Germinal center (tissue), 1 donor: ENCODE measurements around the gene SLC14A1.

ENCODE experiments used
- DNase-seq: peaks from one replicate; pipeline ENCODE4 v3.0.0; 2012; ENCODE audit warnings: mixed read lengths, low spot score

Gene SLC14A1

DNA sequence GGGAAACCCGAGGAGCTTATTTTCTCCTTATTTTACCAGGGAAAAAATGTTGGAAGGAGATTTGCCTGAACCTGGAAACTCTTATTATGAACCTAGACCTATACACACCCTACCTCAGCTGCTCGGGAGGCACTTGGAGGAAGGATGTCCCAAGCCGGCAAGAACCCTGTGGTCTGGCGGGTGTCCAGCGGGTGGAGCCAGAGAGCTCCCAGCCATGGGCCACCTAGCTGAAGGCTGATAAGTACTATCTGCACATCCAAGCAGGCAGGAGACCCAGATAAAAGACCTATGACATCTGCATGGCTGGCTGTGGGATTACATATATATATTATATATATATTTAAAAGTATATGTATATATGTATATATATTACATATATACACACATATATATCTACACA lies 1.1 kb upstream of the SLC14A1 start:
- peak; percentile 77 for DNase-seq

DNA sequence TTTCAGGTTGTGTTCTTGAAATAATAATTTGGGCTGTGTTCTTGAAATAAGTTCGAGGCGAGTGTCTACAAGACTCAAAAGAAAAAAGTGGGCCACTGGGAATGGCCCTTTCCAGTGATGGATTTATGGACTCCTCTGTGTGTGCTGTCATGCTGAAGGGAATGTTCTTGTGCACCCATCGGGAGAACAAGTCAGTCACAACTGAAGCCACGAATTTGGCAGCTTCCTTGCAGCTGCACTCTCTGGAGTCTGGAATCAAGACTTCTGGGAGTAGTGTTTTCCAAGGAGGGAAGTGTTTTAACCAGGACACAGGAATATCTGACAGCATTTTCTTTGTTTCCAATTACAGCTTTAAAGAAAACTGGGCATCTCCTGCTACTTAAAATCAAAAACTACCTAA lies 620 bp downstream of the SLC14A1 start:
- no peak for DNase-seq

DNA sequence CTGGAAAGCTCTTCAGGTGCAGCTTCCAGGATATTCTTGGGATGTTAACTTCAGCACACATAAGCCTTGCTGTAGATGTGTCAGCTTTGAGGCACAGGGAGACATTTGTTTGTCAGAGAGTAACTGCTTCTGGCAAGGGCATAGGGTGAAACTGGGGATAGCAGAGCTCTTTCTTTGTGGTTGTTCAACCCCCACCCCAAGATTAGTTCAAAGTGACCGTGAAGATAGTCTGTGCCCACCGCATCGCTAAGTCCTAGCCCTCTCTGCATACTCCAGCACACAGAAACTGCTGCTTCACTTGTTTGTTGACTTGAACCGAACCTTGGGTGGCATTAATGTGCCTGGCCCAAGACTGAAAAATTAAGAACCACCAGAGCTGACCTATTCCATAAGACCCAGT lies 1.4 kb downstream of the SLC14A1 start:
- DNase-seq: no peak

DNA sequence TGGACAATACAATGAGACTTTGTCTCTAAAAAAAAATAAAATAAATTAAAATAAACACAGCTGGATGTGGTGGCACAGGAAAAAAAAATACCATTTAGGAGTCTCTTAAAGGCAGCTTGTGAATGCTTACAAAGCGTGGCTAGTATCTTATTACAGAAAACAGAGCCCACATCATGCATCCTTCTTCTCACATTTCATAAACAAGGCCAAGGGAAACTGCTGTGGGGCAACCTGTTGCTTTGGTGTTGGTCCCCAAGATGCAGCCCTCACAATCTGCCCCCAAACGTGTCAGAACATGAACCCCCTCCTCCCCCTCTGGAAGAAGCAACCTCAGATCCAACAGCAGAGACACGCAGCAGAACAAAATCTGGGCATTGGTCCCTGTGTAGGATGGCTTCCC lies 2.6 kb downstream of the SLC14A1 start:
- no peak for DNase-seq

DNA sequence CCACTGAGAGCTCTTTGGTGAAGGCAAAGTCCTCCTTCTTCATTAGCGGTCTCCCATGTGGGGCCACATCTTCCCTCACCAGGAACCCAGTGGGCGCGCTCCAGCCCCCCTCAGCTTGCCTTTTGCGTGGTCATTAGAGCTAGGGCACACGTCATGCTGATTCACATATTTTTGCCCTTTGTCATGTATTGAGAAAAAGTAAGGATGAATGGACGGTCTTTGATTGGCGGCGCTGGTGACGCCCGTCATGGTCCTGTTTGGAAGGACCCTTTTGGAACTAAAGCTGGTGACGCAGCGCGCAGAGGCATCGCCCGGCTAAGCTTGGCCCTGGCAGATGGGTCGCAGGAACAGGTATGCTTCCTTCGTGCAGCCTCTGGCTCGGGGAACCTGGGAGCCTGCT lies 3.1 kb downstream of the SLC14A1 start:
- DNase-seq: no peak

DNA sequence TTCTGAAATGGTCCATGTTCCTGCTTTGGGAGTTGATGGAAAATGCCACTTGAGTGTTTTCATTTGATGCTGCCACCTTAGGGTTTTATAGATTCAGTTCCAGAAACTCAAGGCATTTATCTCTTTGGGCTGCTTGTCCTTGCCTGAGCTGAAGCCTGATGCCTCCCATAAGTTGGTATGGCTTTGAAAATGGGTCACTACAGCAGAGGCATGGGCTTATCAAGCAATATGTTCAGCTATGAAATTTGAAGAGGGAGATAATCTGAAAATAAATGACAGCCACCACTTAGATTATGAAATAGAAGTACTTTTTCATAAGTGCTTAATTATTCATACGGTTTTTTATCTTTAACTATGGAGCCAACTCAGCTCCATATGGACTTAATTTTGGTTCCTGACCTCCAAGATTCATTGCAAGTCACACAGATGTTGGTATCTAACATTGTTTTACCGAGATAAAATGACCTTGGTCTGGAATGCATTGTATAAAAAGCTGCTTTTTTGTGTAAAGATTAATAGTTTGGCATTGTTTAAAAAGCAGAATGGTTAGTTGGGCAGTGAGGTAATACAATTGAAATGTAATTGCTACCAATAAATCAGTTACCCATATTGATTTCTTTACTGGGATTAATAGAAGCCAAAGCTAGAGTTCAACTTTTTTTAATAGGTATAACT lies 4.5 kb downstream of the SLC14A1 start:
- no peak for DNase-seq

DNA sequence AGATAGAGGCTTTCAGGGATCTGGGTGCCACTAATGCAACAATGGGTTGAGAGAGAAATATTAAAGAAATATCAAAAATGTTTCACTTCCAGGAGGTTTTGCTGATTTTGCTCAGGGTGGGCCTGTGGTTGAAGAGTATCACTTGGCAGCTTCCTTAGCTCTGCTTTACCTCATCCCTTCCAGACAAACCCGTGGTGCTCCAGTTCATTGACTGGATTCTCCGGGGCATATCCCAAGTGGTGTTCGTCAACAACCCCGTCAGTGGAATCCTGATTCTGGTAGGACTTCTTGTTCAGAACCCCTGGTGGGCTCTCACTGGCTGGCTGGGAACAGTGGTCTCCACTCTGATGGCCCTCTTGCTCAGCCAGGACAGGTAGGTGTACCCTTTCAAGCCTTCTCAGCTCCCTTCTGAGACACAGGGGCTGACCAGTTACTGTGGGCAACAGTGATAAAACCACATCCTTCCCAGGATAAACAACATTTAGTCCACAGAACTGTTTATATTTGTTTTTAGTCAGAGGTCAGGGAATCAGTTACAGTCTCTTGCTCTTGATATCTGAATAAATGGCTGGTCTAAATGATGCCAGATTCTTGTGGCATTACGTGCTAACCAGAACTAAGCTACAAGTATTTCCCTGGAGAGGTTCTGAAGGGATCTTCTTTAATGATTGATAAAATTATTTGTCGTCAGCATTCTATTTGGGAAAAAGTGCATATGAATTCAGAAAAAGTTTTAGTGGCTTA lies 7.0 kb downstream of the SLC14A1 start:
- no peak for DNase-seq

DNA sequence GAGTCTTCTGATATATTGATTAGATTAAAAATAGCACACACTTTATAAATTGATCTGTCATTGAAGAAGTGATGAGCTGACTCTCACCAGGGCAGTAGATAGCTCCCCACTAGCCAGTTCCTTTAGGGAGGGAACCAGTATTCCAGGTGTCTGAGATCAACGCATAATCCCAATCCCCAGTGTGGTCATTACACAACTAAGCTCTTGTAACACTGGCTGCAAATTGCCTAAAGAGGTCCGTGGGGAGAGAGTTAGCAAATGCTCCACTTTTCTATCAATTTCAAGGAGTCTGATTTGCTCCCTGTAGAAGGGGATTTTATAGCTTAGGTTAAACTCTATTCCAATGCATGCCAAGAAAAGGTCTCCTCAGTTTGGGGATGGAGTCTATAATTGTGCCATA lies 7.7 kb downstream of the SLC14A1 start:
- DNase-seq: no peak

DNA sequence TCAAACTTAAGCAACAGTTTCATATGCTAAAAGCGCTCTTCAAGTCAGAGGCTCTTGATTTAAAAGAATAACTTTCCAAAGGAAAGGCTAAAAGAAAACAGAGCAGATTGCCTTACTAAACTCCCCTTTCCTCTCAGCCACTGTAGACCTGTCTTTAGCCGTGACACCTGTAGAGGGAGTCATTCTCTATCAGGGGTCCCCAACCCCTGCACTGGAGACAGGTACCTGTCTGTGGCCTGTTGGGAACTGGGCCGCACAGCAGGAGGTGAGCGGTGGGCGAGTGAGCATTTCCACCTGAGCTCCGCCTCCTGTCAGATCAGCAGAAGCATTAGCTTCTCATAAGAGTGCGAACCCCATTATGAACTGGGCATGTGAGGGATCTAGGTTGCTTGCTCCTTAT lies 9.6 kb downstream of the SLC14A1 start:
- DNase-seq: no peak

DNA sequence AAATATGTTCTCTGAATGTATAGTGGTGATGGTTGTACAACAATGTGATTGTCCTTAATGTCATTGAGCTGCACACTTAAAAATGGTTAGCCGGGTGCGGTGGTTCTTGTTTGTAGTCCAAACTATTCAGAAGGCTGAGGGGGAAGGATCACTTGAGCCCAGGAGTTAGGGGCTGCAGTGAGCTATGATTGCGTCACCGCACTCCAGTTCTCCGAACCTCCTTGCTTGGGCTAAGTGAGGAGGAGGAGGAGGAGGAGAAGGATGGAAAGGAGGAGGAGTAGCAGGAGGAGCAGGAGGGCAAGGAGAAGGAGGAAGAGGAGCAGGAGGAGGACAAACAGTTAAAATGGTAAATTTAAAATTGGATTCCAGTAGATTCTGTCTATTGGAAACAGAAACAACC lies 10.5 kb downstream of the SLC14A1 start:
- no peak for DNase-seq

DNA sequence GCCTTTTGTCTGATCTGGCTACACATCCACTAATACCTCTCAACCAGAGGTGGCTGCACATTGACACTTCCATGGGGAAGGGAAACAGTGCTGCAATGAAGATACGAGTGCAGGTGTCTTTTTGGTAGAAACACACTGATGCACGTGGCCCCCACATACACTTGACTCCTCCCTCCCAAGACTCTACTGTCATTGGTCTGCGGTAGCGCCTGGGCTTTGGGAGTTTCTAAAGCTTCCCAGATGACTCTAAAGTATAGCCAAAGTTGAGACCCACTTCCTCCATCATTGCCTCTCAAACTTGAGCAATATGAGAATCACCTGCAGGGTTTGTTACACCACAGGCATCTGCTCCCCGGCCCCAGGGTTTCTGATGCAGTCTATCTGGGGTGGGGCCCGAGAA lies 11.0 kb downstream of the SLC14A1 start:
- DNase-seq: no peak

DNA sequence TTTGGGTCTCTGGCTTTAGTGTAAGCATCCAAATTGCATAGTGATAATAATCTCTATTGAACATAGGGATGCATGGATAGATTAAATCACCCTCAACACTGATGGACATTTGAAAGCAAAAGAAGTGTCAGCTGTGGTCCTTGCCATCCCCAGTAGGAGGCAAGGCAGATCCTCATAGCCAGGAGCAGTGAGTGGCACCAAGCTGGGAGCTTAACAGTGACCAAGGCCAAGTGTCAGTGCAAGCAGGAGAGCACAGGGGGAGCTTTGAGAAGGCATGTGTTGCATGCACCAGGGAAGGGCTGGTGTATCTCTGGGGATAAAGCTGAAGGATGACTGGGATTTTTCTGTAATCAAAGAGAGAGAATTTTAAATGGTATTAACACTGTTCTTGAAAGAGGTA lies 14.7 kb downstream of the SLC14A1 start:
- no peak for DNase-seq

DNA sequence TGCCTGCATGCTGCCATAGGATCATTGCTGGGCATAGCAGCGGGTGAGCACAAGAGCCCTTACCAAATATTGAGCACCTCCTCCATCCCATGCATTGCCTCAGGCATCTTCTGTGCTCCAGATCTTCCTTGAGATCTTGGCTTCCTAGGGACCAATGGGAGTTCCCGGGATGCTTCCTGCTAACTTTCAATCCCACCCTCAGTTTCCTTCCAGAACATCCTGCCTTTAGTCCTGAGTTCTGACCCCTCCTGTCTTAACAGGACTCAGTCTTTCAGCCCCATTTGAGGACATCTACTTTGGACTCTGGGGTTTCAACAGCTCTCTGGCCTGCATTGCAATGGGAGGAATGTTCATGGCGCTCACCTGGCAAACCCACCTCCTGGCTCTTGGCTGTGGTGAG lies 15.3 kb downstream of the SLC14A1 start:
- DNase-seq: no peak

DNA sequence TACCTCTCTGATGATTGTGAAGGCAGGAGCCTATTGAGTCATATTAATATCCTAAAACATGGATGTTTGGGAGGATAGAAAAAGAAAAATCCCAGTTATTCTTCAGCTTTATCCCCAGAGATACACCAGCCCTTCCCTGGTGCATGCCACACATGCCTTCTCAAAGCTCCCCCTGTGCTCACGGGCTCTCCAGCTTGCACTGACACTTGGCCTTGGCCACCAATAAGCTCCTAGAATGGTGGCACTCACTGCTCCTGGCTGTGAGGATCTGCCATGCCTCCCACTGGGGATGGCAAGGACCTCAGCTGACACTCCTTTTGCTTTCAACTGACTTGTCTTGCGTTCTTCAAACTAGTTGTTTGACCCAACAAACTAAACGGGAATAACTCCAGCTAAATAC lies 15.9 kb downstream of the SLC14A1 start:
- DNase-seq: no peak

DNA sequence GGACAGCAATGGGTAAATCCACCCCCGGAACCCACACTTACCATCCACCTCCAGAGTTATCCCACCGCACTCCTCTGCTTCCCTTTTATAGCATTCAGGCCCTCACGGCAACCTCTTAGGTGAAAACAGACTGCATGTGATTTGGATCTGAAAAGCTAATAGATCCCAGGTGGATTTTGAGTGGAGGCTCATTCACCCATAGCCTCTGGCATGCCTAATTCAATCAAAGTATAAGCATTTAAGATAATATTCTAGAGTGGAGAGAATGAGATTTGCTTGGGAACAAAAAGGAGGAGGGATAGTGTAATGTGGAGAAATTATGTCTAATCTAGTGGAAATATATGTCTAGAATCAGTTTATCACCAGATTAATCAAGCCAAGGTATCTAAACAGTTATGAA lies 17.1 kb downstream of the SLC14A1 start:
- no peak for DNase-seq

DNA sequence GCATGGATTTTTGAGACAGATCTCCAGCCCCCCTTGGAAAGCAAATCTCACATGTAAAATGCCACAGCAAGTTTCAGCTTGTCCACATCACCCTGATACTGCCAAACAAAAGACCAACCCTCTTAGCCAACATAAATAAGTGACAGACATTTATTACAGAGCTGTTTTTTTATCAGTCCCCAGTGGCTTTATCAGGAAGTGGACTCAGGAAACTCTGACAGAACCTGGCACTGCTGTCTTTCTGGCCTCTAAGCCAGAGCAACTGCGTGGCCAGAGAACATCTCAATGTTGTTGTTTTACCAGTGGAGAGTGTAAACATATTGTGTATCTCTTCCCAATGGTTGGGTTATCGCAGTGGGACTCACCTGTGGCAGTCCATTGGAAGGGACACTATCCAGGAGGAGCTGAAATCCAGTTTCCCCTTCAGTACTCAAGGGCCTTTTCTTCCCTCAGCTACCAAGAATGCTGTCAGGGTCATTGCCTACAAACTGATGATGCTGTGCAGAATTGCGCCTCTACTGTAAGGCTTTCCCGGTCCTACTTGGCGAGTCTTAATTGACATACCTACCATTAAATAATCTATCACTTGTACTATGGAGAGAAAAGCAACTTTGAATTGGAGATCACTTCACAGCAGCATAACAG lies 22.0 kb downstream of the SLC14A1 start:
- no peak for DNase-seq

DNA sequence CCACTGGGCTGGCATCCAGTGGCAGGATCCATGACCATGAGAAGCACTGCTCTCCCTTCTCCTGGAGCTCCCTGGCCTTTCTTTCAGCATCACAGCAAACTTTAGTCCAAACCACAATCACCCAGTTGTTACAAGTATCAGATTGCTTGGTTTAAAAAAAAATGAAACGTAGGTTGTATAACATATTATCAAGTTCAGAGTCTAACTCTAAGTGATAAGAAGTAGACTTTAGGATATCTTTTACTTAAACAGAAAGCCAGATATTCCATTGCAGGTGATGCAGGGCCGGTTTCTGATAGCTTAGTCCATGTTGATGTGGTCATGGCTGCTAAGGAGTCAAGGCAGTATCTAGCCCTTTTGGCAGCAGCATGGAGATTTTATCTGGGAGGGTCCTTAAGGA lies 24.5 kb downstream of the SLC14A1 start:
- no peak for DNase-seq

DNA sequence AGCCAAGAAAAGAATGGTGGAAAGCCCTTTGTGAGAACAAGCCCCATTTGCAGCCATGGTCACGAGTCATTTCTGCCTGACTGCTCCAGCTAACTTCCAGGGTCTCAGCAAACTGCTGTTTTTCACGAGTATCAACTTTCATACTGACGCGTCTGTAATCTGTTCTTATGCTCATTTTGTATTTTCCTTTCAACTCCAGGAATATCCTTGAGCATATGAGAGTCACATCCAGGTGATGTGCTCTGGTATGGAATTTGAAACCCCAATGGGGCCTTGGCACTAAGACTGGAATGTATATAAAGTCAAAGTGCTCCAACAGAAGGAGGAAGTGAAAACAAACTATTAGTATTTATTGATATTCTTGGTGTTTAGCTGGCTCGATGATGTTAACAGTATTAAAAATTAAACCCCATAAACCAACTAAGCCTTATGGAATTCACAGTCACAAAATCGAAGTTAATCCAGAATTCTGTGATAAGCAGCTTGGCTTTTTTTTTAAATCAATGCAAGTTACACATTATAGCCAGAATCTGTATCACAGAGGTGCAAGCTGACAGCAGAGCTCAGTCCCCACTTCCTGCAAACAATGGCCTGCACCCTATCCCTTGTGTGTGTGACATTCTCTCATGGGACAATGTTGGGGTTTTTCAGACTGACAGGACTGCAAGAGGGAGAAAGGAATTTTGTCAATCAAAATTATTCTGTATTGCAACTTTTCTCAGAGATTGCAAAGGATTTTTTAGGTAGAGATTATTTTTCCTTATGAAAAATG lies 26.1 kb downstream of the SLC14A1 start:
- no peak for DNase-seq

DNA sequence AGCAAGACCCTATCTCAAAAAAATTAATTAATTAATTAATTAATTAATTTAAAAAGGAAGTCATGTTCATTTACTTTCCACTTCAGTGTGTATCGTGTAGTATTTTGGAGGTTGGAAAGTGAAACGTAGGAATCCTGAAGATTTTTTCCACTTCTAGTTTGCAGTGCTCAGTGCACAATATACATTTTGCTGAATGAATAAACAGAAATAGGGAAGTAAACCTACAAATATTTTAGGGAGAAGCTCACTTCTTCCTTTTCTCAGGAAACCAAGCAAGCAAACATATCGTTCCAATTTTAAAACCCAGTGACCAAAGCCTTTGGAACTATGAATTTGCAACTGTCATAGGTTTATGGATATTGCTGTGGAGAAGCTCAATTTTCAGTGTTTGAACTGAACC lies 27.8 kb downstream of the SLC14A1 start:
- DNase-seq: no peak

DNA sequence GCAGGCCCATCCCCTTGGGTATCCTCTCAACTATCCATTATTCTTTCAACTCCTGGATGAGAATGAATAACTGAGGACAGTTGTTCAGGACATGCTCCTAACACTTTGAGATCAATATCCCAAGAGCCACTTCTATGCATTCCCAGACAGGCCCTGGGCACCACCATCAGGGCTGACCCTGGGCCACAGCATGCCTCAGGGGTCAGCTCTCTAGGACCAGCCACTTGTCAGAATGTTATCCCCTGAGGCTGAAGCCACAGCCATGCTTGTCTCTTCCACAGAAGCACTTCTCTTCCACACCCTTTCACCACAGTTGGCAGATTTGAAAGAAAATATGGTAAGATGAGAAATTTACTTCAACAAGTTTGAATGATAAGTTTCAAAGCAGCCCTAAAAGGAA lies 28.7 kb downstream of the SLC14A1 start:
- no peak for DNase-seq

DNA sequence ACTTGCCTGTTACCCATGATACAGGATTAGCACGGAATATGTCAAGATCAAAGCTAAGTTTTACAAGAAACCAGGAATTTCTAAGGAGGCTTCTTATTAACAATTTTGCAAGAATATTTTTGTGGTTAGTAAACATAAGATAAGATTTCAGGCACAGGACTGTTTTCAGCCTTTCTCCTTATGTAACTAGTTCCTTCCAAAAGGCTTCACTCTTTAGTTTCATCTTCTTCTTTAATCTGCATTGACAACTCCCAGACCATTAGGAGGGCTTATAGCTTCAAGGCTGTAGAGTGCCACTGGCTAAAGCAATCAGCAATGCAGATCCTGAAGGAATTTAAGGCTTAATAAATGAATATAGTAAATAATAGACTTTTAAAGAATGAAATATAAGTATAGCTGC lies 29.3 kb downstream of the SLC14A1 start:
- DNase-seq: no peak

DNA sequence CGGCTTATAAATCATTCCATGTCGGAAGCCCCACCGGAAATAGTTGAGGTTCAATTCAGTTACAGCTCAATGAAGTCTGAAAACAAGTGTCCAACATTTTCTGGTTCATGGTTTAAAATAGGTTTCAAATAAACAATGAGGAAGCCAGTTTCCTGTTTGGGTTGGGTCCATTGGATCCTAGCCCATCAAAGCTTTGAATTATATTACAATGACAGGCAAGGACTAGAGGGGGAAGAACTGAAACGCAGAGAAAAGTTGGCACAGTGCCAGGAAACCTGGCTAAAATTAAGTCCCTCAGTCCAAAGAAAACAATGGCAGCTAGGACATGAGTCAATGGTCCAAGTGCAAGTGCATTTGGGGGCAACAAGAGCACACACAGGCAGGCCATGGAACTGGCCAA lies 32.0 kb downstream of the SLC14A1 start:
- DNase-seq: no peak

DNA sequence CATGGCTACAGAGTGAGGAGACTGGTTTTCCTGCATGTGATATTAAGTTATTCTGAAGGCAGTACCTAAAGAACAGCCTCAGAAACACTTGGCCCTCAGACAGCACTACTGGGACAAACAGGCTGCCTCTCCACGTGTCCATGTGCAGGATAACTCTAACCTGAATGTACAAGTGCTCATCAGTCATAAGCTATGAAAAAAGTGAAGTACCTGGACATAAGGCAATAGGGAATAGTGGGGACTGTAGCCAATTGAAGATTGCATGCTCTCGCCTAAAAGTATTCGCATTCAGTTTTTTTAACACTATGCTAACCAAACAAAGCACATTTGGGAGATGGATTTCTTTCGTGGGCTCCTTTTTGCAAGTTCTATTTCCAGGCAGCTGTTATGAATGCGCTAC lies 33.0 kb downstream of the SLC14A1 start:
- DNase-seq: no peak
